GM18519 (cell line): Measurements from ENCODE around the gene SYCP2.
"Not testable (repeated sequence)": the region's sequence is repeated elsewhere in the genome, so short reads cannot be mapped to it uniquely, and the experiment has no call there.

ENCODE experiments used
- ATAC-seq: cut with Tn5 transposase; IDR thresholded peaks from one replicate; pipeline ENCODE4 v1.9.1; 2021; ENCODE audit warnings: mild to moderate bottlenecking, moderate library complexity; ENCODE audit not compliant: unreplicated experiment, low FRiP score

SYCP2 gene

DNA sequence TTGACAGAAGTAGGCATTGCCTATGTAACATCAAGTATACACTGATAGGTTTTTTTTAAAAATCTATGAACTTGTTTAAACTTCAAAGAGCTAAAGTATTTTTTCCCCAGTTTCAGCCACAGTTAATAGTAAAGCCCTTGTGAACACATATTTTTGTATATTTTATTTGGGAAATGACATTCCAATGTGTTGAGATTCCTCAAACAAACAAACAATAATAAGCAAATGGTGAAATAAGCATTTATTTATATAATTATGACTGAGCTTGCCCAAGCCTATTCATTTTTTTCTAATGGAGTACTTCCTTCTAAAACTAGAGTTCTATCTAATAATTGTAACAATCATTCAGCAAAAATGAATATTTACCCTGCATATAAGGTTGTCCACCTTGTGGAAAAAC is 12.5 kb downstream of the SYCP2 start:
- no peak for ATAC-seq

DNA sequence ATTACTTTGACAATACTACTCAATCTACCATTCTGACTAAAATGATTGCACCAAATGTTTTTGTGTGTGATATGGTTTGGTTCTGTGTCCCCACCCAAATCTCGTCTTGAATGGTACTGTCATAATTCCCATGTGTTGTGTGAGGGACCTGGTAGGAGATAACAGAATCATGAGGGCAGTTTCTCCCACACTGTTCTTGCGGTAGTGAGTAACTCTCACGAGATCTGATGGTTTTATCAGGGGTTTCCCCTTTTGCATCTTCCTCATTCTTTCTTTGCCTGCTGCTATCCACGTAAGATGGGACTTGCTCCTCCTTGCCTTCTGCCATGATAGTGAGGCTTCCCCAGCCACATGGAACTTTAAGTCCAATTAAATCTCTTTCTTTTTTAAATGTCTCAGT is 20.8 kb downstream of the SYCP2 start:
- no peak for ATAC-seq

DNA sequence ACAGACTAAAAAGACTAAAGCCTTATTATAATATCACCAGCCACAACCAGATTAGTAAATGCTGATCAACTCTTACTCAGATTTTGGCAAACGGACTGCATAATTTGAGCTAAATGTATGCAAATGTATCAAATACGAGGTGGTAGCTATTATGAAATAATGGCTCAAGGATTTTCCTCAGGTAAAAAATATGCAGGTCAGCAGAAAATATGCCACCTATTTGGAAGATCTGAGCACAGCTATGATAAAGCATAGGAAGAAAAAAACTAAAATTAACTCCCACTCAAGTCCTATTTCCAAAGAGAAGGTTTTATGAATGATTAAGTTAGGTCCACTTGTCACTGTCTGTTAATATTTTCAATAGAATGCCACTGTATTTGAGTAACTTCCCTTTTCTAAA is 22.4 kb downstream of the SYCP2 start:
- ATAC-seq, result no peak

DNA sequence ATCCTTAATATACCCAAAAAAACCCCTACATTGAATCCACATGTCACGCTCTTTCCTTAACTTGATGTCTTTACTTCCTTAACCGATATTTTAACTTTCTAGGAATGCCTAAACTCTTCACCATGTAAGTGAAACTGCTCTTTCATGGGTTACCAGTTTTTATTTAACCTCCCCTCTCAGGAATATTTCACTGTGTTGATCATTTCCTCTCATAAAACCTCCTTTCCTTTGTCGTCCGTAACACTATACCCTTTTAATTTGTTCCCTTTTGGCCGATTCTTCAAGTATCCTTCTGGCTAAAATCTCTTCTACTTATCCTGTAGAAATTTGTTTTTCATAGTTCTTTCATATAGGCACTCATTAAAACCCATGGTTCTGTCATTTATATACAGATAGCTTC is 24.6 kb downstream of the SYCP2 start:
- no peak for ATAC-seq

DNA sequence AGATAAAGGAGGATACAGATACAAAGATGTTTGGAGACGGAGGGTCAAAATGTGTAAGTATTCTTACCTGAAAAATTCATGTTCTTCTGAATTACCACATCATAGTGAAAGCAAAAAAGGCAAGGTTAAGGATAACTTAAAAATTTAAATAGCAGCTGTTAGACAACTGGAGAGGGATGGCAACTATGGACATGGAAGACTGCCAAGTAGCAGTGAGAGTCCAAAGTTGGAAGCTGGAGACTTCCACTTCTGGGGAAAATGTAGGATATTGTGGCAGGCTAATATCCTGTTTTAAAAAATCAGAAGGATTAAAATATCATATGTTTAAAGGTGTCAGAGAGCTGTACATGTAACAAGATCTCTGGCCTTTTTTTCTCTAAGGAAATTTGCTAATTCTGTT is 29.8 kb downstream of the SYCP2 start:
- ATAC-seq, result no peak

DNA sequence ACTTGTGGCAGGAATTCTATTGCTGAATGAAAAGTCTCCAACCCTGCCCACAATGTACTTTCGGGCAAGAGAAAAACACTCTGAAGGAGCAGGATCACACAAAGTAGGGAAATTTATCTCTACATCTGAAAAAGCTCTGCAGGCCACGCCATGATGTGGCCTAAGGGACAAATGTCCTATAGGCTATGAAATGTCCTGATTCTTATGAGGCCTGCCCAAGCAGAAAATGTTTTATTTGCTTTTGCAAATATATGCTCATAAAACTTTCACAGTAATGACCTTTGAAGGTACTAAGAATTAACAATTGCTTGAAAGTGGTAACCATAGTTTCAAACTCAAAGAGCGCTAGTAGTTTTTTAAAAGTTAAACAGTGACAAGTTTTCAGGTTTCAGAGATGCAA is 31.0 kb downstream of the SYCP2 start:
- no peak for ATAC-seq

DNA sequence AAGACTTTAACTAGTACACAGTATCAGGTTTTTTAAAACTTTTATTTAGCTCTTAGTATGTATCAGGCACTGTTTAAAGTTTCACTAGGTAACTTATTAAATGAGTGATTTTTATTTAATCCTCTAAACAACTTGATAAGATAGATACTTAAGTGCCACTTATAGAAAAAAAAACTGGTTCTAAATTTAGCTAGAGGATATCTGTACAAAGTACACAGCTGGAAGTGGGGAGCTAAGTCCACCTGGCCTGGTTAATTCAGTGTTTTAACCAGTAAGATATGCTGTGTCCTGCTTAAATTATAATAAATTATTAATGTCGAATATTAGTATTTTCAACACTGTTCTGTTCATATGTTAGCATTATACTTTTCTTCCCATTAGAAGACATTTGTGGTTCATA is 37.5 kb downstream of the SYCP2 start:
- ATAC-seq, result no peak

DNA sequence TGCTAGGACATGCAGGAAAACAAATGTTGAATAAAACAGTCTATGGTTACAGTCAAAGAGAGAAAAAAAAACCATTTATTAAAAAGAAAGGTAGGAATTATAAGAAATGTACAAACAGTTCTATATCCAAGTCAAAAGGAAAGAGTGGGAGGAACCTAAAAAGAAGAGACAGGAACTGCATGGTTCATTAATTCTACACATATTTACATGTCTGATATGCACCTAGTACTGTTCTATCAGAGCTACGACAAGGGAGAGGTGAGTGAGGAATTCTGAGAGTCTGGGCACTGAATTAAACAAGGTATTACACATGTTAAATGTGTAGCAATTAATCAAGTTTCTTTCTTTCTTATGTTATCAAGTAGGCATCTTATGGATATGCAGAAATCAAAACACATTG is 41.9 kb downstream of the SYCP2 start:
- no peak for ATAC-seq

DNA sequence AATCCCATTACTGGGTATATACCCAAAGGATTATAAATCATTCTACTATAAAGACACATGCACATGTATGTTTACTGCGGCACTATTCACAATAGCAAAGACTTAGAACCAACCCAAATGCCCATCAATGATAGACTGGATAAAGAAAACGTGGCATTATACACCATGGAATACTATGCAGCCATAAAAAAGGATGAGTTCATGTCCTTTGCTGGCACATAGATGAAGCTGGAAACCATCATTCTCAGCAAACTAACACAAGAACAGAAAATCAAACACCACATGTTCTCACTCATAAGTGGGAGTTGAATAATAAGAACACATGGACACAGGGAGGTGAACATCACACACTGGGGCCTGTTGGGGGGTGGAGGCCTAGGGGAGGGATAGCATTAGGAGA is 43.4 kb downstream of the SYCP2 start:
- ATAC-seq, result not testable (repeated sequence)

DNA sequence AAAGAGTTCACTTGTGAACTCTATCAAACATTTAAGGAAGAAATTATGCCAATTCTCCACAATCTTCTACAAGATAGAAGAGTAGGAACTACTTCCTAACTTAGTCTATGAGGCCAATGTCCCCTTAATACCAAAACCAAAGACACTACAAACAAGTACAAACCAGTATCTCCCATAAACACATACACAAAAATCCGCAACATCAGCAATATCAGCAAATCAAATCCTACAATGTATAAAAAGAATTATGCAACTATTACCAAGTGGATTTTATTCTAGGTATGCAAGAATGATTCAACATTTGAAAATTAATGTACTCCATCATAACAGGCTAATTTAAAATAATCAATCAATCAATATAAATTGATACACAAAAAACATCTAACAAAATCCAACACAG is 45.4 kb downstream of the SYCP2 start:
- ATAC-seq, result no peak

DNA sequence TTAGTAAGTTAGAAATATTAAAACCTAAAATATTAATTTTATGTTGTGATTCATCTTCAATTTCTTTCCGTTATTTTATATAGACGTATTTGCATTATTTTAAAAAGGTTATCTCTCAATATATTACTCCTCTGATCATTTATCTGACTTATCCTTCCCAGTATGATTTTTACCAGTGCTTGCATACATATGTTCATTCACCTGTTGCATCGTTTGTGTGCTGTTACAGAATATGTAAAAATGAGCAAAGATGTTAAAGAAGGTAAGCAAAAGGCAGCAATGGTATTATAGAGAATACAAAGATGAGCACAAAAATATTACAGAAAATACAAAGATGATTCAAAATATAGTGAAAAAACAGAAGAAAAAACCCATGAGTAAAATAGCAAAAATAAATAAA is 48.9 kb downstream of the SYCP2 start:
- ATAC-seq, result no peak

DNA sequence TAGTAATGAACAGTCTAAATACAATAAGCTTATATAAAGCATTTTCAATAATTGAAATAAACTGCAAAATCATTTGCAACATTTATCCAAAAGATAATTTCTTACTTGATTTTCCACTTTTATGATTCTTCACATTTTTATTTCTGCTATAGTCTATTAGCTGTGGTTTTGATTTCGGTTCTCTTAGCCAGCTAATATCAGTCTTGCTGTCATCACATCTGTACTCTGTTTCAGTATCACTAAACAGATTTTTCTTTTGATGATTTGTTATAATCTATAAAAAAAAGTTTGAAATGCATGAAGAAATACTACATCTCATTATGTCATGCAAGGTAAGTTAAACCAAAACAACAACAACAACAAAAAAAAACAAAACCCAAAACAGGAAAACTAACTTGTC is 53.2 kb downstream of the SYCP2 start:
- ATAC-seq, result no peak

DNA sequence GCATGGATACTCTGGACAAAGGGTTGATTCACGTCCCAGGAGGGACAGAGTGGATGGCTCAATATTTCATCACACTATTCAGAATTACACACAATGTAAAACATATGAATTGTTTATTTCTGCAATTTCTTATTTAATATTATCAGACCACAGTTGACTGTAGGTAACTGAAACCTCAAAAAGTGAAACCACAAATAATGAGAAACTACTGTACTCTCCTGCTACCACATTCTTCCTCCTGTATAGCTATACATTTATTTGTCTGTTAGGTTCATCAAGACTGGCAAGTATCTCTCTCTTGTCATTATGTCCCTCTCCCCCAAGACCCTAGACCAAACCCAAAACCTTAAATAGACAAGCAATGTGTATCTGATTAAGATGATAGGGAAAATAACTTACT is 60.0 kb downstream of the SYCP2 start:
- no peak for ATAC-seq

DNA sequence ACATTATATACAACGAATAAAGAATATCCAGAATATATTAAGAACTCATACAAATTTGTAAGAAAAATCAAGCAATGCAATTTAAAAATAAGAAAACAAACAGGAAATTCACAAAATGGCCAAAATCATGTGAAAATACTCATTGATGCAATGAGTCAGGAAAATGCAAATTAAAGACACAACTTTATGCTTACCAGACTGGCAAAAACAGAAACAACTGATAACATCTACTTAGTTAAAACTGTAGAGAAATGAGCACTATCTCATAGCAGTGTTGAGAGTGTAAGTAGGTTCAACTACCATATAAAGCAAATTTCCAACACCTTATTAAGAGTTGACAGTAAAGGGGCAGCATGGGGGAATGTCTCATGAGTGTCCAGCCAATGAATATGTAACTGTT is 62.3 kb downstream of the SYCP2 start:
- no peak for ATAC-seq

DNA sequence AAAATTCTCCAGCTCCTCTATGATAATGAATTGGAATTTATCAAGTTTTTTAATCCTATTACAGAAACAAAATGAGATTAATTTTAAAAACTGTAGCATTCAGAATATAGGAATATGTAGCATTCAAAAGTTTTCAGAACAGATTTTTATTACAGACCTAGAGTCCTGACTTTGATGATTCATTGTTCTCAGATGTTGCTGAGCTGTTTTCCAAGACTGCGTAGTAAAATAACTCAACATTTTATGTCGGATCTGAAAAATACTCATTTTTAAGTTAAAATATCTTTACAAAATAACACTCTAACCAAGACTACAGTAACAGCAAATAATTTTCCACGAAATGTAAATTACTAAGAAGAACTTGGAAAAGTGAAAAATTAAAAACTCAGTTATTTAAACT is 67.1 kb downstream of the SYCP2 start:
- no peak for ATAC-seq

DNA sequence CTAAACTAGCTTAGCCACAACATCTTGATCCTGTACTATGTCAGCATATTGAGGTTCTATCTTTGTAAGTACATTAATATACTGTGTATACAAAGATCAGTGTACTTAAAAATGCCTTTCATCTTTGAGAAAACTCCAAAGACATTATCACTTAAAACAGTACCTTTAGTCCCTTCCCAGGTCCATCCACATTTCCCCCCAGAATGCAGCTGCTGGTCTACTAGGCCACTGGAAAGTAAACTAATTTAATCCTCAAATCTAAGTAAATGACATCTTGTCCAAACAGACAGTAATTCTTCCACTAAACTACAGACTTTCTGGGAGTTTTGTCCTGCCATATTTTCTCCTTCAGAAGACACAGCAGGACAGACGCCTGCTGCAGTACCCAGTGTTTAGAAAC is 68.7 kb downstream of the SYCP2 start:
- ATAC-seq, result no peak

DNA sequence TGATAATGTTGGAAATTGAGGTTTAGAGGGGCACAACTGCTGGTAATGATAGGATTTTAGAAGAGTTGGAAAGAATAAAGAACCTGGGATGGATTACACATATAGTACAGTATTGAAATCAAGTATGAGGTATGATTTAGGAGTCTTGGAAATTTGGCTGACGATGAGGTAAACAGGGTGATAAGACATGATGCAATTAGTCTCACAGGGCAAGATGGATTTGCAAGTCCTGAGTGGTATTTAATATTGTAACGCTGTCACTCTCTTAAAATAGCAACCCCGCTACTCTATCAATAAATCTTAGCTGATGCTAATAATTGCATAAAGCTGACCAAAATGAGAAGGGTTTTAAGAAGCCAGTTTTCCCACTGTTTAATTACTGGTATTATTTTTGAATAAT is 70.4 kb downstream of the SYCP2 start:
- no peak for ATAC-seq

DNA sequence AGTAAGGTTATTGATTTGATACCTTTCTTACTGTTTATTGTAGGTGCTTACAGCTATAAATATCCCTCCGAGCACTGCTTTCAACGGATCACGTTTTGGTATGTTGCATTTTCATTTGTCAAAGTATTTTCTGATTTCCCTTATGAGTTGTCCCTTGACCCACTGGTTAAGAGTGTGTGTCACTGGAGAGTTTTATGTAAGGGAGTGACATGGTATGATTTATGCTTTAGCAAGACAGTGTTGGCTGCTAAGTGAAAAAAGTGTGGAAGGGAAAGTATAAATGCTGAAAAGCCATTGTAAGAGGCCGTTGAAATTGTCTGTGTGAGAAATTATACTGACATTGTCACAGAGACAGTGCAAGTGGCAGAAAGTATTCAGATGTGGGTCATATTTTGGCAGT is 72.0 kb downstream of the SYCP2 start:
- ATAC-seq, result no peak

DNA sequence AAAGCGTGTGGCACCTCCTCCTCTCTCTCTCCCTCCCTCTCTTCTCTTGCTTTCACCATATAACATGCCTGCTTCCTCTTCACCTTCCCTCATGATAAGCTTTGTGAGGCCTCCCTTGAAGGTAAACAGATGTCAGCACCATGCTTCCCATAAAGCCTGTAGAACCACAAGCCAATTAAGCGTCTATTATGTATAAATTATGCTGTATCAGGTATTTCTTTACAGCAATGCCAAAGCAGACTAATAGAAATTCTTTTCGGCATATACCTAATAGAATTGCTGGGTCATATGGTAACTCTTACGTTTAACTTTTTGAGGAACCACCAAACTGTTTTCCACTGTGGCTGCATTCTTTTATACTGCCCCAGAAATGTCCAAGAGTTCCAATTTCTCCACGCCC is 75.0 kb downstream of the SYCP2 start:
- no peak for ATAC-seq

DNA sequence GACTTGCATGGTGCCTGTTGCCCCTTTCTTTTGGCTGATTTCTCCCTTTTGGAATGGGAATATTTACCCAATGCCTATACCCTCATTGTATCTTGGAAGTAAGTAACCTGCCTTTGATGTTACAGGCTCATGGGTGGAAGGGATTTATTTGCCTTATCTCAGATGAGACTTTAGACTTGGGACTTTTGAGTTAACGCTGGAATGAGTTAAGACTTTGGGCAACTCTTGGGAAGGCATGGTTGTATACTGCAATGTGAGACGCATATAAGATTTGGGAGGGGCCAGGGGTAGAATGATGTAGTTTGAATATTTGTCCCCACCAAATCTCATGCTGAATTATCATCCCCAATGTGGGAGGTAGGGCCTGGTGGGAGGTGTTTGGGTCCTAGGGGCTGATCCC is 75.5 kb downstream of the SYCP2 start:
- ATAC-seq, result no peak

DNA sequence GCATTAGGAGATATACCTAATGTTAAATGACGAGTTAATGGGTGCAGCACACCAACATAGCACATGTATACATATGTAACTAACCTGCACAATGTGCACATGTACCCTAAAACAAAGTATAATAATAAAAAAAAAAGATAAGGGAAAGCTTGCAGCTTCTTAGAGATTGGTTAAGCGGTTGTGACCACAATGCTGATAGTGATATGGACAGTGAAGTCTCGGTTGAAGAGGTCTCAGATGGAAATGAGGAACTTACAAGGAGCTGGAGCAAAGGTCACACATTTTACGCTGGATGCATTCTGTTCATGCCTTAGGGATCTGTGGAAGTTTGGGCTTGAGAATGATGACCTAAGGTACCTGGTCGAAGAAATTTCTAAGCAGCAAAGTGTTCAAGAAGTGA is 76.5 kb downstream of the SYCP2 start:
- not testable (repeated sequence) for ATAC-seq

DNA sequence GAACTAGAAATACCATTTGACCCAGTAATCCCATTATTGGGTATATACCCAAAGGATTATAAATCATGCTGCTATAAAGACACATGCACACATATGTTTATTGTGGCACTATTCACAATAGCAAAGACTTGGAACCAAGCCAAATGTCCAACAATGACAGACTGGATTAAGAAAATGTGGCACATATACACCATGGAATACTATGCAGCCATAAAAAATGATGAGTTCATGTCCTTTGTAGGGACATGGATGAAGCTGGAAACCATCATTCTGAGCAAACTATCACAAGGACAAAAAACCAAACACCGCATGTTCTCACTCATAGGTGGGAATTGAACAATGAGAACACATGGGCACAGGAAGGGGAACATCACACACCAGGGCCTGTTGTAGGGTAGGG is 76.9 kb downstream of the SYCP2 start:
- ATAC-seq, result not testable (repeated sequence)

DNA sequence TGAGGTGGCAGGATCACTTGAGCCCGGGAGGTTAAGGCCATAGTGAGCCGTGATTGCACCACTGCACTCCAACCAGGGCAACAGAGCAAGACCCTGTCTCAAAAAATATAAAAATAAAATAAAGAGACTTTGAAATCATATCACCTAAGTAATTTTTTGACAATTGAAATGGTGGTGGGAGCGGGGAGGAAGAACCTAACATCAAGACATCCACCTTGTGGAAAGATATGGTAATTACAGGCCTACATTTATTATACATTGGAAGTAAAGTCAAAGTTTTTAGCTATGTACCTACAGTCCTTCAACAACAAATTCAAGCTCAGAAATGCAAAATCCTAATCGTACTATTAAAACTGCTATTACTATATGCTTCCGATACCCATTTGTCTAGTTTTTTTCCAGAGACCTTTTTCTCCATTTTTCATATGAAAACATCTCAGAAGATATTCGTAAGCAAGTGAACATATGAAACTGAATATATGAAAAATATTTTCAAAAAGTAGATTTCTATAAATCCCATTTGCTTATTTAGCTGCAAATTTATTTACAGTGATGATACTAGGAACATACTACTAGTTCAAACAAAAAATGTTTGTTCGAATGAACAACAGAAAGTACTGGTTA is 83.3 kb downstream of the SYCP2 start:
- no peak for ATAC-seq
